Vagina (tissue), 2 donors: ENCODE data around the gene ZNF680.

Experiments
- CTCF ChIP-seq, 3 experiments: fragments of 450-650 bp in 2 of 3; fragments of 200-600 bp in 1 of 3; sonication (generic) in 1 of 3; IDR thresholded peaks; one replicate each; pipeline ENCODE4 v1.5.1; 2017 to 2019; ENCODE audit warnings: antibody characterized with exemption in 3 of 3, mild to moderate bottlenecking in 2 of 3, moderate library complexity in 2 of 3
- POLR2A ChIP-seq, 2 donors: fragments of 450-650 bp; IDR thresholded peaks; one replicate each; pipeline ENCODE4 v1.6.1; 2017; ENCODE audit warnings: antibody characterized with exemption in 2 of 2, mild to moderate bottlenecking in 2 of 2, moderate library complexity in 2 of 2
- POLR2AphosphoS5 ChIP-seq, 2 donors: sonication (generic); formaldehyde crosslinking; IDR thresholded peaks; one replicate each; pipeline ENCODE4 v1.9.0; 2017; ENCODE audit warnings: antibody characterized with exemption in 2 of 2, mild to moderate bottlenecking in 2 of 2, low read depth in 1 of 2; ENCODE audit not compliant: insufficient read depth in 1 of 2

GRCh38 chr7:64611717-64612116 is 48.8 kb upstream of the ZNF680 start:
- TF ChIP-seq POLR2A (IDR thresholded peaks at IDR 0.05) (no peak), CTCF (IDR thresholded peaks at IDR 0.05) (no peak), POLR2AphosphoS5 (IDR thresholded peaks at IDR 0.05; ENCODE audit: insufficient read depth in 1 of 2, low read depth in 1 of 2) (no peak)
